ENCODE data around the gene GPATCH2L.

DNA sequence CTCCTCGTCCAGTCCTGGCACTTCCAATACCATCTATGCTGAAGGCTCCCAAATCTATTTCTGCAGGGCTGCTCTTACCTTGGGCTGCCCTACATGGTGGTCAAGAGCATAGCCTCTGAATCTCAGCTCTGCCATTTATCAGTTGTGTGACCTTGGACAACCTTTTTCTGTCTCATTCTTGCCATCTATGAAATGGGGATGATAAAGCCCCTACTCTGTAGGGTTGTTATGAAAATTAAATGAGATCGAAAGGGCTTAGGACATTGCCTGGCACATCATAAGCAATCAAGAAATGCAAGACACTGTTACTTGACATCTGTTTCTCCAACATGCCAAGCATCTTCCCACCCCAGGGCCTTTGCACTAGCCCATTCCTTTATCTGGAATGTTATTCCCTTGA lies 45.5 kb upstream of the GPATCH2L start:
- TF ChIP-seq POLR2AphosphoS5 (IDR thresholded peaks at IDR 0.05; ENCODE audit: low read depth, low read length) (no peak), POLR2A (IDR thresholded peaks at IDR 0.05; ENCODE audit: low read depth, low read length) (no peak)

All from GM12892 (cell line).